Erythroblast (primary cell): ENCODE data around the gene TMOD1.
A peak's percentile ranks its signal among the peaks of the same experiment; 100 is the strongest.

Experiments used
- GATA1 ChIP-seq: IDR thresholded peaks from 2 replicates; pipeline ENCODE4 v1.6.1; 2011; ENCODE audit warnings: low read depth, mild to moderate bottlenecking, control low read depth, low read length, moderate library complexity
- POLR2A ChIP-seq: IDR thresholded peaks from 2 replicates; pipeline ENCODE4 v1.6.1; 2011; ENCODE audit warnings: mild to moderate bottlenecking, low read length

DNA sequence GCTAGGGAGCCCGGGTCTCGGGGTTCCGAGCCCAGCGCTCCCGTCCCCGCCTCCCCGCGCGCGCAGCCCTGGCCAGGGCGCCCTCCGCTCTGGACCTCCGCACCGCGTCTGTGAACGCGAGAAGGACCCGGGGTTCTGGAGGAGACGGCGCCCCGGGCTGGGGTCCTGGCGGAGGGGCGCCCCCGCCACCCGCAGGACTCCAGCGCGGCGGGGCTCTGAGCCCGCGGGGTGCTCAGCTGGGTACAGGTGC is 431 bp downstream of the TMOD1 start:
- peak; percentile 26 for TF ChIP-seq POLR2A
- no peak for TF ChIP-seq GATA1
